ENCODE data around the gene TMEM243. TPM values are rescaled to one million over a fixed set of nuclear protein-coding genes. Genes with fewer than 3 reads are reported as not detected.
A peak's percentile ranks its signal among the peaks of the same experiment; 100 is the strongest.

Gene TMEM243
- total RNA-seq, 1 experiment from 2014 or later = 24.2 TPM

GRCh38 chr7:87151729-87152111 lies 67.8 kb downstream of the TMEM243 start:
- TSS peak; percentile 98 for BruUV-seq (replicated peaks)
- no peak for DNase-seq
- Mint-ChIP-seq H3K9me3 (ENCODE audit: unreplicated experiment) (no peaks in the 10 kb centered on the region), H3K36me3 (ENCODE audit: insufficient read depth, unreplicated experiment) (peaks cover 19% of the 10 kb centered on the region), H3K27ac (ENCODE audit: unreplicated experiment) (peak overlapping the region; percentile 99), H3K4me1 (ENCODE audit: low read depth, unreplicated experiment) (peaks cover 7% of the 10 kb centered on the region), H3K4me3 (ENCODE audit: unreplicated experiment) (peak overlapping the region; percentile 99), H3K27me3 (ENCODE audit: insufficient read depth, unreplicated experiment) (no peaks in the 10 kb centered on the region)
- H3K27me3 ChIP-seq (replicated peaks; ENCODE audit: control insufficient read depth, insufficient read depth, low read length) = no peaks in the 10 kb centered on the region
- POLR2A ChIA-PET = interaction anchor here (0.6 to 3.2 kb wide), 18 partner anchors 10 to 1704 kb away, joined by 3 to 19 read pairs (median 6); partner anchors contain the start of genes CROT and TMEM243
- intact Hi-C loops (cut with micrococcal nuclease; ENCODE audit: unreplicated experiment) = loop anchor here (1.0 to 5.0 kb wide), 6 partner anchors 69 to 726 kb away; partner anchors contain the start of genes DBF4, ELAPOR2 and SLC25A40
- H3K9me3 ChIP-seq = no peaks in the 10 kb centered on the region
- TF ChIP-seq, protein P1, sequence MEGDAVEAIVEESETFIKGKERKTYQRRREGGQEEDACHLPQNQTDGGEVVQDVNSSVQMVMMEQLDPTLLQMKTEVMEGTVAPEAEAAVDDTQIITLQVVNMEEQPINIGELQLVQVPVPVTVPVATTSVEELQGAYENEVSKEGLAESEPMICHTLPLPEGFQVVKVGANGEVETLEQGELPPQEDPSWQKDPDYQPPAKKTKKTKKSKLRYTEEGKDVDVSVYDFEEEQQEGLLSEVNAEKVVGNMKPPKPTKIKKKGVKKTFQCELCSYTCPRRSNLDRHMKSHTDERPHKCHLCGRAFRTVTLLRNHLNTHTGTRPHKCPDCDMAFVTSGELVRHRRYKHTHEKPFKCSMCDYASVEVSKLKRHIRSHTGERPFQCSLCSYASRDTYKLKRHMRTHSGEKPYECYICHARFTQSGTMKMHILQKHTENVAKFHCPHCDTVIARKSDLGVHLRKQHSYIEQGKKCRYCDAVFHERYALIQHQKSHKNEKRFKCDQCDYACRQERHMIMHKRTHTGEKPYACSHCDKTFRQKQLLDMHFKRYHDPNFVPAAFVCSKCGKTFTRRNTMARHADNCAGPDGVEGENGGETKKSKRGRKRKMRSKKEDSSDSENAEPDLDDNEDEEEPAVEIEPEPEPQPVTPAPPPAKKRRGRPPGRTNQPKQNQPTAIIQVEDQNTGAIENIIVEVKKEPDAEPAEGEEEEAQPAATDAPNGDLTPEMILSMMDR (IDR thresholded peaks at IDR 0.05; ENCODE audit: insufficient read depth in 1 of 2, low read depth in 1 of 2, low read length in 1 of 2, severe bottlenecking in 1 of 2, unreplicated experiment in 1 of 2) = no peak
- CTCF ChIA-PET = interaction anchor here (0.6 to 1.6 kb wide), 2 partner anchors 69 to 138 kb away, joined by 4 to 5 read pairs; no protein-coding TSS in a partner anchor
- peak overlapping the region; percentile 74 for H3K4me3 ChIP-seq (ENCODE audit: low read depth, low read length)
- peaks cover 14% of the 10 kb centered on the region; the same call in 1 of the 2 replicates for H3K4me1 ChIP-seq
- no peaks in the 10 kb centered on the region for H3K36me3 ChIP-seq (ENCODE audit: control insufficient read depth, insufficient read depth, low read length)

DNA sequence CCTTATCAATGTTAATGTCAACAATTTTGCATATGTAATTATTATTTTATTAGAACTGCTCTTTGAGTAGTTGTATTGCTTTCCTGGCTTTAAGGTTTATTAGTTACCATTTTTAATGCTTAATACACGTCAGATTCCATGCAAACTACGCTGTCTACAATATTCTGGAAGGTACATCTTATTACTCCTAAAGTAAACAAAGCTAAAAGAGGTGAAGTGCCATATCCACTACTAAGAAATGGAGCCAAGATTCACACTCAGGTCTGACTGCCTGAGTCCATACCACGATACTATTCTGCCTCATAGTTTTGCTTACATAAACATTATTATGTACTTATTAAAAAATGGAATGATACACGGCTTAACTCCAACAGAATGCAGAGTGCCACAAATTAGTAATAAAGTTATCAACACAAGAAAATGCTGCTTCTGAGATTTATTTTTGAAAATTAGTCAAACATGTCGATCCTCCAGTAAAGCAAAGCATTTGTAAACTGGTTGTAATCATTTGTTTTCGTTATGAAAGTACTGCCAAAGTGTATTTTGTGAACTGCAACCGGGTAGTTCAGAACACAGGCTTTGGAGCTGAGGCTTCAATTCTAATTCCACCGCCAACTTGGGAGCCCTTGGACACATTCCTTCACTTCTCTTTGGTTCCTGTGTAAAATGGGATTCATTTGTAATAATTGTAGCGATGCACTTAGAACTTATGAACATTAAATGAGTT lies 68.4 kb downstream of the TMEM243 start:
- no TSS peak for BruUV-seq (replicated peaks)
- TF ChIP-seq, protein P1 (IDR thresholded peaks at IDR 0.05; ENCODE audit: insufficient read depth in 1 of 2, low read depth in 1 of 2, low read length in 1 of 2, severe bottlenecking in 1 of 2, unreplicated experiment in 1 of 2) = no peak
- POLR2A ChIA-PET = interaction anchor here (1.0 kb wide), 1 partner anchor 15 kb away, joined by 7 read pairs; no protein-coding TSS in a partner anchor
- Mint-ChIP-seq H3K36me3 (ENCODE audit: insufficient read depth, unreplicated experiment) (peaks cover 19% of the 10 kb centered on the region), H3K4me3 (ENCODE audit: unreplicated experiment) (peak overlapping the region; percentile 99), H3K27me3 (ENCODE audit: insufficient read depth, unreplicated experiment) (no peaks in the 10 kb centered on the region), H3K27ac (ENCODE audit: unreplicated experiment) (peak overlapping the region; percentile 99), H3K9me3 (ENCODE audit: unreplicated experiment) (no peaks in the 10 kb centered on the region), H3K4me1 (ENCODE audit: low read depth, unreplicated experiment) (peaks cover 7% of the 10 kb centered on the region)
- intact Hi-C loops (cut with micrococcal nuclease; ENCODE audit: unreplicated experiment) = loop anchor here (5.0 kb wide), 2 partner anchors 266 to 726 kb away; partner anchors contain the start of genes DBF4 and SLC25A40
- Histone ChIP-seq H3K27me3 (replicated peaks; ENCODE audit: control insufficient read depth, insufficient read depth, low read length) (no peaks in the 10 kb centered on the region), H3K9me3 (no peaks in the 10 kb centered on the region), H3K4me3 (ENCODE audit: low read depth, low read length) (peak overlapping the region; percentile 74), H3K36me3 (ENCODE audit: control insufficient read depth, insufficient read depth, low read length) (no peaks in the 10 kb centered on the region), H3K4me1 (peaks cover 14% of the 10 kb centered on the region; the same call in 1 of the 2 replicates)
- DNase-seq = no peak
- CTCF ChIA-PET = interaction anchor here (1.6 kb wide), 1 partner anchor 69 kb away, joined by 4 read pairs; no protein-coding TSS in a partner anchor

DNA sequence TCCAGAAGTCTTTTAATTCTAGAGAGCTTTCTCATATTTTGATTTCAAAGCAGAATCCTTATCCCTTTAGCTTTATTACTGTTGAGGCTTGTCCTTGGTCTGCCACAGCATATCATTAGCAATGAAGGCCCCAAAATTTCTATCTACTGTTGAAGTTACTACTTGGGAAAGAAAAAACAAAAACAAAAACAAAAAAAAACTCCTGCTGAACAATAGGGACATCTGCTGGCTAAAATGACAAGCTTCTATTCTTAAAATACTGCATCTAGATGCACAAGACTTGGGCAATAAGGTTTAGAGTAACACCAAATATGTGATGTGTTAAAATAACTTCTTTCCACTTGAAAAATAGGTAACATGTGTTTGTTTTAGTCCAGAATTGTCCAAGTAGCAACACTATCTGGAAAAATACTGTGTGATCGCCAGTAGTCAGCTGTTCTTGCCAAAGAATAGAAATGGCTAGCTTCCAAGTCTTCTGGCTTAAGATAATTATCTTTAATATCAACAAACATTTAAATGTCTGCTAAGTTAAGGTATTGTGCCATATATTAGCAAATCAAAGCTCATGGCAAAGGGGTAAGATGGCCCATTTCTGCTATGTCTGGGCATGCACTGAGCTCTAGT lies 71.1 kb downstream of the TMEM243 start:
- DNase-seq = no peak
- BruUV-seq (replicated peaks) = no TSS peak
- ChIA-PET CTCF (interaction anchor here (0.5 to 0.9 kb wide), 6 partner anchors 62 to 226 kb away, joined by 3 to 7 read pairs (median 3); no protein-coding TSS in a partner anchor), POLR2A (no interaction called here)
- intact Hi-C loops (cut with micrococcal nuclease; ENCODE audit: unreplicated experiment) = loop anchor here (1.0 kb wide), 3 partner anchors 89 to 222 kb away; partner anchors contain the start of gene ELAPOR2
- H3K4me1 Mint-ChIP-seq (ENCODE audit: low read depth, unreplicated experiment) = no peaks in the 10 kb centered on the region
- H3K27me3 Mint-ChIP-seq (ENCODE audit: insufficient read depth, unreplicated experiment) = peaks cover 5% of the 10 kb centered on the region
- no peaks in the 10 kb centered on the region for H3K27me3 ChIP-seq (replicated peaks; ENCODE audit: control insufficient read depth, insufficient read depth, low read length)
- H3K4me1 ChIP-seq = no peaks in the 10 kb centered on the region
- H3K36me3 Mint-ChIP-seq (ENCODE audit: insufficient read depth, unreplicated experiment) = peaks cover 19% of the 10 kb centered on the region
- H3K27ac Mint-ChIP-seq (ENCODE audit: unreplicated experiment) = no peak overlapping the region
- no peak overlapping the region for H3K4me3 ChIP-seq (ENCODE audit: low read depth, low read length)
- TF ChIP-seq, protein P1 (IDR thresholded peaks at IDR 0.05; ENCODE audit: insufficient read depth in 1 of 2, low read depth in 1 of 2, low read length in 1 of 2, severe bottlenecking in 1 of 2, unreplicated experiment in 1 of 2) = peak; percentile 33 to 45
- no peaks in the 10 kb centered on the region for H3K36me3 ChIP-seq (ENCODE audit: control insufficient read depth, insufficient read depth, low read length)
- no peaks in the 10 kb centered on the region for H3K9me3 Mint-ChIP-seq (ENCODE audit: unreplicated experiment)
- no peaks in the 10 kb centered on the region for H3K9me3 ChIP-seq
- H3K4me3 Mint-ChIP-seq (ENCODE audit: unreplicated experiment) = no peak overlapping the region
